Mesendoderm (in vitro differentiated cells): Measurements from ENCODE around the gene CCDC127.

Experiments used
- DNase-seq: peaks from one replicate; pipeline ENCODE4 v3.0.0; 2013
- H2AK5ac ChIP-seq: 2 replicates; pipeline ENCODE4 v1.6.1; 2013; ENCODE audit warnings: low read length, inconsistent platforms
- H2BK120ac ChIP-seq: 2 replicates; pipeline ENCODE4 v1.6.1; 2013; ENCODE audit warnings: low read depth, mild to moderate bottlenecking, low read length, moderate library complexity, mixed read lengths
- H2BK15ac ChIP-seq: replicated peaks from 2 replicates; pipeline ENCODE4 v1.6.1; 2013; ENCODE audit warnings: low read depth, mild to moderate bottlenecking, moderate library complexity
- H2BK5ac ChIP-seq: 2 replicates; pipeline ENCODE4 v1.6.1; 2013; ENCODE audit warnings: low read length, inconsistent platforms
- H3K18ac ChIP-seq: 2 replicates; pipeline ENCODE4 v1.6.1; 2013; ENCODE audit warnings: mild to moderate bottlenecking, low read length, mixed read lengths
- H3K23ac ChIP-seq: one replicate; pipeline ENCODE4 v1.6.1; 2013; ENCODE audit warnings: low read length
- H3K27ac ChIP-seq: 2 replicates; pipeline ENCODE4 v1.5.1; 2013; ENCODE audit warnings: low read depth, mild to moderate bottlenecking, inconsistent platforms, low read length, moderate library complexity
- H3K27me3 ChIP-seq: 2 replicates; pipeline ENCODE4 v1.6.1; 2013; ENCODE audit warnings: low read length, control low read depth, mild to moderate bottlenecking, inconsistent platforms; ENCODE audit not compliant: insufficient read depth, poor library complexity
- H3K36me3 ChIP-seq: 2 replicates; pipeline ENCODE4 v1.6.1; 2013; ENCODE audit warnings: low read length, inconsistent platforms; ENCODE audit not compliant: control insufficient read depth, insufficient read depth
- H3K4ac ChIP-seq: one replicate; pipeline ENCODE4 v1.6.1; 2013; ENCODE audit warnings: low read depth, mild to moderate bottlenecking, low read length, moderate library complexity
- H3K4me1 ChIP-seq: 2 replicates; pipeline ENCODE4 v1.6.1; 2013; ENCODE audit warnings: low read depth, low read length, inconsistent platforms; ENCODE audit not compliant: control insufficient read depth
- H3K4me2 ChIP-seq: 2 replicates; pipeline ENCODE4 v1.6.1; 2013; ENCODE audit warnings: low read length
- H3K4me3 ChIP-seq: 2 replicates; pipeline ENCODE4 v1.5.1; 2013; ENCODE audit warnings: mild to moderate bottlenecking, low read length
- H3K56ac ChIP-seq: one replicate; pipeline ENCODE4 v1.6.1; 2013; ENCODE audit warnings: low read length
- H3K79me1 ChIP-seq: 2 replicates; pipeline ENCODE4 v1.6.1; 2013; ENCODE audit warnings: low read length, inconsistent platforms
- H3K79me2 ChIP-seq: 2 replicates; pipeline ENCODE4 v1.6.1; 2013; ENCODE audit warnings: mild to moderate bottlenecking, low read length; ENCODE audit not compliant: control insufficient read depth, insufficient read depth
- H3K9ac ChIP-seq: 2 replicates; pipeline ENCODE4 v1.6.1; 2013; ENCODE audit warnings: low read length, inconsistent platforms
- H4K5ac ChIP-seq: one replicate; pipeline ENCODE4 v1.6.1; 2013; ENCODE audit warnings: low read length
- H4K8ac ChIP-seq: one replicate; pipeline ENCODE4 v1.6.1; 2013; ENCODE audit warnings: low read depth, mild to moderate bottlenecking, control low read depth, low read length, moderate library complexity
- WGBS: extraction: QIAGEN DNeasy Blood & Tissue Kit; methylation state at CpG from one replicate; pipeline ENCODE4 v1.1.7; 2013; ENCODE audit warnings: low lambda C conversion rate, missing lambda C conversion rate; ENCODE audit not compliant: insufficient coverage; ENCODE audit errors: extremely low coverage; 5-methylcytosine and 5-hydroxymethylcytosine counted together

The CCDC127 gene

DNA sequence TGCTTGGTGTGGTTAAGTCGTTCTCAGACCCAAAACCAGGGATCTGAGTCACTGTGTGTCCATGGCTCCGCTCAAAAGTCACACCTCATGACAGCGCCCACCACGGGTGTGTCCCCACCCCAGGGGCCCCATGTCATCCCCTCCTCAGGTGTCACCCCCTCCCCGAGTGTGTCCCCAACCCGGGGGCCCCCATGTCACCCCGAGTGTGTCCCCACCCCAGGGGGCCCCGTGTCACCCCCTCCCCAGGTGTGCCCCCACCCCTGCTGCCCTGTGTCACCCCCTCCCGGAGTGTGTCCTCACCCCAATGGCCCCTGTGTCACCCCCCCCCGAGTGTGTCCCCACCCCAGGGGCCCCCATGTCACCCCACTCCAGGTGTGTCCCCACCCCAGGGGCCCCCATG is 21.6 kb downstream of the CCDC127 start:
- Histone ChIP-seq H4K5ac (no peak overlapping the region), H2BK120ac (no peak overlapping the region), H3K4me3 (no peak overlapping the region), H3K79me2 (no peaks in the 10 kb centered on the region), H3K27ac (no peak overlapping the region), H3K4me1 (no peaks in the 10 kb centered on the region), H3K56ac (no peak overlapping the region), H4K8ac (no peak overlapping the region), H2AK5ac (no peak overlapping the region), H2BK15ac (no peak overlapping the region), H3K4ac (no peak overlapping the region), H3K9ac (no peak overlapping the region), H3K36me3 (no peaks in the 10 kb centered on the region), H3K23ac (no peak overlapping the region), H3K4me2 (no peak overlapping the region), H2BK5ac (no peak overlapping the region), H3K79me1 (no peaks in the 10 kb centered on the region), H3K27me3 (no peaks in the 10 kb centered on the region), H3K18ac (no peak overlapping the region)
- DNase-seq = no peak
- no CpG with 5 or more reads among the region's 10 CpGs for WGBS

DNA sequence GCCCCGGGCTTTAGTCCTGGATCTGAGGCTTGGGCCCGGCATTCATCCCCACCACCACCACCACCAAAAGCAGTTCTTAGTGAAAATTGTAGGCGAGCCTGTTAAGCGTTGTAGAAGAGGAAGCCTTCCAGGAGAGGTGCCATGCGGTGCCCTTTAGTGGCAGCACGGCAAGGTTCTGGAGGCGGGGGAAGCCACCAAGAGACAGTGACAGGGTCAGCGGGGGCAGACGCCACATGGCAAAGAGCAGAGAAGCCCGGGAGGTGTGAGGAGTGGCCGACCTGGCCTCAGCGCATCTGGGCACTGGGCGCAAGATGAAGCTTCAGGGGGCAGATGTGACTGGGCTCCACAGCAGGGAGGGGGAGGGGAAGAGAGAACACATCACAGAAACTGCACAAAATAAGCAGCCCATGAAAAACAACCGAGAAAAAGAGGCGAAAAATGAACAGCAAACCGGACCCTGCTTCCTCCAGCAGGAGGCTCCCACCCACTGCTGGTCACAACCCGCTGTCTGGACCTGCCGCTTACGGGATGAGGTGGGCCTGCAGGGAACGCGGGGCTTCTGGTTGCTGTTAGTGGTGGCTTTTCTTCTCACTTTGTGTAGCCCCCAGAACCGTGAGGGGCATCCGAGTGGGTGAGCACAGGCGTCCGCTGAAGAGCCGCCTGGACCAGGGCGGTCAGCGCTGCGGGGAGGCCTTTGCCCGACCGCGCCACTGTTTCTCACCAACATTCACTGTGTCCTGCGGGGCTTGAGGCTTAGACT is 22.4 kb downstream of the CCDC127 start:
- Histone ChIP-seq H3K79me2 (no peaks in the 10 kb centered on the region), H3K4me1 (no peaks in the 10 kb centered on the region), H3K4me3 (no peak overlapping the region), H4K8ac (no peak overlapping the region), H3K79me1 (no peaks in the 10 kb centered on the region), H3K9ac (no peak overlapping the region), H2BK15ac (no peak overlapping the region), H3K27me3 (no peaks in the 10 kb centered on the region), H3K23ac (no peak overlapping the region), H3K36me3 (no peaks in the 10 kb centered on the region), H3K4ac (no peak overlapping the region), H3K27ac (no peak overlapping the region), H3K56ac (no peak overlapping the region), H2BK120ac (no peak overlapping the region), H3K4me2 (no peak overlapping the region), H2AK5ac (no peak overlapping the region), H4K5ac (no peak overlapping the region), H3K18ac (no peak overlapping the region), H2BK5ac (no peak overlapping the region)
- peak; percentile 19 for DNase-seq
- no CpG with 5 or more reads among the region's 33 CpGs for WGBS

DNA sequence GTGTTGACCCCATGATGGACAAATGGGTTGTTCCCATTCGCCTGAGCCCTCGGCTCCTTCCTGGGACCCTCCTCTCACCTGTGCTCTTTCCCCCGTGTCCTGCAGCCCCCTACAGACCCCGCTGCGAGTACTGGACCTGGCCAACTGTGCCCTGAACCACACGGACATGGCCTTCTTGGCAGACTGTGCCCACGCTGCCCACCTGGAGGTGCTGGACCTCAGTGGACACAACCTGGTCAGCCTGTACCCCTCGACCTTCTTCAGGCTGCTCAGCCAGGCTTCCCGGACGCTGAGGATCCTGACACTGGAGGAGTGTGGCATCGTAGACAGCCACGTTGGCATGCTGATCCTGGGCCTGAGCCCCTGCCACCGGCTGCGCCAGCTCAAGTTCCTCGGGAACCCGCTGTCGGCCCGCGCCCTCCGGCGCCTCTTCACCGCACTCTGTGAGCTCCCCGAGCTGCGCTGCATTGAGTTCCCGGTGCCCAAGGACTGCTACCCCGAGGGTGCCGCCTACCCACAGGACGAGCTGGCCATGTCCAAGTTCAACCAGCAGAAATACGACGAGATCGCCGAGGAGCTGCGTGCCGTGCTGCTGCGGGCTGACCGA is 23.2 kb downstream of the CCDC127 start:
- Histone ChIP-seq H2BK5ac (no peak overlapping the region), H3K27ac (no peak overlapping the region), H3K27me3 (no peaks in the 10 kb centered on the region), H4K5ac (no peak overlapping the region), H3K79me1 (no peaks in the 10 kb centered on the region), H3K4me3 (no peak overlapping the region), H3K4ac (no peak overlapping the region), H2AK5ac (no peak overlapping the region), H3K79me2 (no peaks in the 10 kb centered on the region), H3K9ac (no peak overlapping the region), H4K8ac (no peak overlapping the region), H3K18ac (no peak overlapping the region), H2BK15ac (no peak overlapping the region), H3K4me2 (no peak overlapping the region), H3K36me3 (no peaks in the 10 kb centered on the region), H3K23ac (no peak overlapping the region), H2BK120ac (no peak overlapping the region), H3K56ac (no peak overlapping the region), H3K4me1 (no peaks in the 10 kb centered on the region)
- WGBS = no CpG with 5 or more reads among the region's 36 CpGs
- no peak for DNase-seq

DNA sequence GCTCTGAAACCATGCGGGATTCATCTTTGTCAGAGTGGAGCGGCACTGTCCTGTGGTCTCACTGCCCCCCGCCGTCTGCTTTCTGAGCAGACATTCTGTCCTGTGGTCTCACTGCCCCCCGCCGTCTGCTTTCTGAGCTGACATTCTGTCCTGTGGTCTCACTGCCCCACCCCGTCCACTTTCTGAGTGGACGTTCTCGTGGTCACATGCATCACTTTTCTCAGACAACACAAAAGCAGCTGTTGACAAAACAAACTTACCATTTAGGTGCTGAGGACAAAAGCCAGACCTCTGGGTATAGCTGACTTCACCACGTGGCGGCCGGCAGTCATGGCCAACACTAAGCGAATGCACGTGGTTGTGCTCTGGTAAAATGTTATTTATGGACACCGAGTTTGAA is 23.9 kb downstream of the CCDC127 start:
- Histone ChIP-seq H3K9ac (no peak overlapping the region), H3K18ac (no peak overlapping the region), H3K36me3 (no peaks in the 10 kb centered on the region), H3K4ac (no peak overlapping the region), H2BK5ac (no peak overlapping the region), H4K8ac (no peak overlapping the region), H3K27me3 (no peaks in the 10 kb centered on the region), H2BK15ac (no peak overlapping the region), H3K4me1 (no peaks in the 10 kb centered on the region), H2BK120ac (no peak overlapping the region), H3K4me3 (no peak overlapping the region), H2AK5ac (no peak overlapping the region), H3K23ac (no peak overlapping the region), H3K79me1 (no peaks in the 10 kb centered on the region), H3K4me2 (no peak overlapping the region), H3K56ac (no peak overlapping the region), H4K5ac (no peak overlapping the region), H3K79me2 (no peaks in the 10 kb centered on the region), H3K27ac (no peak overlapping the region)
- DNase-seq = no peak
- WGBS = no CpG with 5 or more reads among the region's 15 CpGs

DNA sequence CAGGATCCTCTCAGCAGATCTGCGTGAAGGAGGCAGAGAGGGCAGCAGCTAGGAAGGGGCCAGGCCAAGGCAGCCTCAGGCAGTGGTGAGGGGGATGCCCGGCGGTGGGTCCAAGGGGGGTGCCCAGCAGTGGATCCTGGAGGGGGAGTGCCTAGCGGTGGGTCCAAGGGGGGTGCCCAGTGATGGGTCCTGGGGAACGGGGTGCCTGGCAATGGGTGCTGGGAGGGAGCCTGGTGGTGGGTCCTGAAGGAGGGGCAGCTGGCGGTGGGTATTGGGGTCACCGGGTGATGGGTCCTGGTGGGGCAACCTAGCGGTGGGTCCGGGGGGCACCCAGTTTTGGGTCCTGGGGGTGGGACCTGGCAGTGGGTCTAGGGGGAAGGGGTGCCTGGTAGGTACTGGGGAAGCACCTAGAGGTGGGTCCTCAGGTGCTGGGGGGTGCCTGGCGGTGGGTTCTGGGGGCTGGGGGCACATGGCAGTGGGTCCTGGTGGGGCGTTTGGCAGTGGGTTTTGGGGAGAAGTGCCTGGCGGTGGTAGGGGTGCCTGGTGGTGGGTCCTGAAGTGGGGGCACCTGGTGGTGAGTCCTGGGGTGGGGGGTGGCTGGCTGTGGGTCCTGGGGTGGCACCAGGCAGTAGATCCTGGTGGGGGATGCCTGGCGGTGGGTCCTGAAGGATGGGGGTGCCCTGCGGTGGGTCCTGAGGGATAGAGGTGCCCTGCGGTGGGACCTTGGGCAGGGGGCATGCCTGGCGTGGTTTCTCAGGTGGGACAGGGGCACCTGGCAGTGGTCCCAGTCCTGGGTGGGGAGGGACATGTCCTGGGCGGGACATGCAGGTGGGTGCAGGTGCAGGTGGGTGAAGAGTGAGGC is 24.8 kb downstream of the CCDC127 start:
- H4K8ac ChIP-seq = no peak overlapping the region
- no peak overlapping the region for H3K18ac ChIP-seq
- no peak overlapping the region for H2BK120ac ChIP-seq
- no peak overlapping the region for H3K9ac ChIP-seq
- H3K4me2 ChIP-seq = no peak overlapping the region
- no peaks in the 10 kb centered on the region for H3K4me1 ChIP-seq
- no peak overlapping the region for H4K5ac ChIP-seq
- no peak overlapping the region for H2AK5ac ChIP-seq
- no CpG with 5 or more reads among the region's 17 CpGs for WGBS
- H2BK15ac ChIP-seq = no peak overlapping the region
- no peaks in the 10 kb centered on the region for H3K27me3 ChIP-seq
- no peaks in the 10 kb centered on the region for H3K79me1 ChIP-seq
- DNase-seq = no peak
- H3K23ac ChIP-seq = no peak overlapping the region
- no peak overlapping the region for H3K4ac ChIP-seq
- H3K27ac ChIP-seq = no peak overlapping the region
- H3K36me3 ChIP-seq = no peaks in the 10 kb centered on the region
- H3K56ac ChIP-seq = no peak overlapping the region
- no peak overlapping the region for H2BK5ac ChIP-seq
- no peak overlapping the region for H3K4me3 ChIP-seq
- no peaks in the 10 kb centered on the region for H3K79me2 ChIP-seq
